Measurements from ENCODE around the gene CACNA2D4. TPM values are rescaled to one million over a fixed set of nuclear protein-coding genes. Genes with fewer than 3 reads are reported as not detected.

Gene CACNA2D4
- total and polyA plus RNA-seq, 2 of the 13 experiments (the other 11 are each of a cell fraction or from before 2014, with no cell fraction given): 14.2 to 136 TPM

DNA sequence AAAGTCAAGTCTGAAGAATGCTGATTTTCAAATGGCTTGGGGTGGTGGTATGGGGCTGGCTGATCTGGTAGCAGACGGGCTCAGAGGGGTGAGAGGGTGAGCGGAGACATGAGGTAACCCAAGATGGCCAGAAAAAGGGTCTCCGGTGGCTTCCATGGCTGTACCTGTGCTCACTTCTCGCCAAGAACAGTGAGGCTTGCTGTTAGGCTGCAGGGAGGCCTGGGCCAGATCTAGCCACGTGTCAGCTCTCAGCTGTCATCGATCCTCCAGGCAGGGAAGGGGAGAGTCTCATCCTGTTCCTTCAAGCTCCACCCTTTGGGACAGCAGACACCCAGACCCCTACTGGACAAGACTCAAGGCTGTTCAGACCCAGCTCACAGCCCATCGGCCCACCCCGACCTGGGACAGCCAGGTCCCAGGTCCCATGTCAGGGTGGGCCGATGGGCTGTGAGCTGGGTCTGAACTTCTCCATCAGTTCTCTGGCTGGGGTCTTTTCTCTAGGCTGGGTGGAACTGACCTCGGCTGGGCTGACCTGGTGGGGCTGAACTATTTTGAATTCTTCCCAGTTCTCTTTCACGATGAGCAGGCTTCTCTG, 89.0 kb downstream of the CACNA2D4 start:
- DNase-seq (ENCODE audit: low spot score): no peak
- 39% methylated on average over 8 of the region's 11 CpGs for WGBS (ENCODE audit: low lambda C conversion rate)
- Histone ChIP-seq H3K79me2 (ENCODE audit: insufficient read depth, low read length) (no peaks in the 10 kb centered on the region), H3K9ac (ENCODE audit: insufficient read depth, low read depth, low read length) (no peak overlapping the region), H3K27ac (ENCODE audit: extremely low read length, insufficient read depth, low read length) (no peak overlapping the region), H3K4me1 (ENCODE audit: insufficient read depth, low read length) (peaks cover 37% of the 10 kb centered on the region), H3K9me3 (ENCODE audit: low read length) (no peaks in the 10 kb centered on the region), H3K4me2 (ENCODE audit: low read depth, low read length) (no peak overlapping the region), H3K36me3 (replicated peaks in 1 of 2; ENCODE audit: control insufficient read depth in 1 of 2, insufficient read depth in 2 of 2, low read length in 2 of 2) (no peaks in the 10 kb centered on the region), H3K27me3 (ENCODE audit: control insufficient read depth in 1 of 2, insufficient read depth in 2 of 2, low read length in 2 of 2) (peaks cover 6 to 39% of the 10 kb centered on the region in 2 experiments; a peak in 4 of 5 replicates), H4K20me1 (ENCODE audit: insufficient read depth, low read length) (no peaks in the 10 kb centered on the region), H2AFZ (ENCODE audit: low read length) (no peak overlapping the region), H3K4me3 (replicated peaks in 1 of 3; ENCODE audit: insufficient read depth in 1 of 3, low read depth in 2 of 3, low read length in 3 of 3) (no peak overlapping the region)
- FAIRE-seq: no peak
- ChIA-PET CTCF (ENCODE audit: low intra/inter-chr PET ratio, low total read pairs) (no interaction called here), POLR2A (no interaction called here)
- intact Hi-C loops (cut with micrococcal nuclease; ENCODE audit: unreplicated experiment): no loop called here
- BruUV-seq (replicated peaks): no TSS peak
- ATAC-seq: no peak
- in situ Hi-C loops (cut with HindIII; ENCODE audit: extremely low pct_ligation_motif_present, low pct_unique_long_range_greater_than_20kb): no loop called here
- TF ChIP-seq ZSCAN12 (CRISPR knock-in tag; IDR thresholded peaks at IDR 0.05) (no peak), SMC3 (IDR thresholded peaks at IDR 0.05; ENCODE audit: low read length) (no peak), TP53 (CRISPR knock-in tag; conservative IDR thresholded peaks at IDR 0.05) (no peak), HCFC1 (IDR thresholded peaks at IDR 0.05; ENCODE audit: low read depth, low read length) (no peak), TBL1XR1 (IDR thresholded peaks at IDR 0.05; ENCODE audit: borderline replicate concordance, low read length, partially characterized antibody) (no peak), CTCF (CRISPR knock-in tag; IDR thresholded peaks at IDR 0.05) (no peak), ZNF232 (CRISPR knock-in tag; IDR thresholded peaks at IDR 0.05; ENCODE audit: borderline replicate concordance) (no peak), MAFK (conservative IDR thresholded peaks at IDR 0.05 in 1 of 2, IDR thresholded peaks at IDR 0.05 in 1 of 2; ENCODE audit: low read length in 2 of 2) (no peak), ZNF570 (CRISPR knock-in tag; IDR thresholded peaks at IDR 0.05; ENCODE audit: borderline replicate concordance) (no peak), ZNF772 (CRISPR knock-in tag; IDR thresholded peaks at IDR 0.05) (no peak), TEAD3 (CRISPR knock-in tag; optimal IDR thresholded peaks at IDR 0.05; ENCODE audit: borderline replicate concordance) (no peak)
- TF ChIP-seq, protein P1, sequence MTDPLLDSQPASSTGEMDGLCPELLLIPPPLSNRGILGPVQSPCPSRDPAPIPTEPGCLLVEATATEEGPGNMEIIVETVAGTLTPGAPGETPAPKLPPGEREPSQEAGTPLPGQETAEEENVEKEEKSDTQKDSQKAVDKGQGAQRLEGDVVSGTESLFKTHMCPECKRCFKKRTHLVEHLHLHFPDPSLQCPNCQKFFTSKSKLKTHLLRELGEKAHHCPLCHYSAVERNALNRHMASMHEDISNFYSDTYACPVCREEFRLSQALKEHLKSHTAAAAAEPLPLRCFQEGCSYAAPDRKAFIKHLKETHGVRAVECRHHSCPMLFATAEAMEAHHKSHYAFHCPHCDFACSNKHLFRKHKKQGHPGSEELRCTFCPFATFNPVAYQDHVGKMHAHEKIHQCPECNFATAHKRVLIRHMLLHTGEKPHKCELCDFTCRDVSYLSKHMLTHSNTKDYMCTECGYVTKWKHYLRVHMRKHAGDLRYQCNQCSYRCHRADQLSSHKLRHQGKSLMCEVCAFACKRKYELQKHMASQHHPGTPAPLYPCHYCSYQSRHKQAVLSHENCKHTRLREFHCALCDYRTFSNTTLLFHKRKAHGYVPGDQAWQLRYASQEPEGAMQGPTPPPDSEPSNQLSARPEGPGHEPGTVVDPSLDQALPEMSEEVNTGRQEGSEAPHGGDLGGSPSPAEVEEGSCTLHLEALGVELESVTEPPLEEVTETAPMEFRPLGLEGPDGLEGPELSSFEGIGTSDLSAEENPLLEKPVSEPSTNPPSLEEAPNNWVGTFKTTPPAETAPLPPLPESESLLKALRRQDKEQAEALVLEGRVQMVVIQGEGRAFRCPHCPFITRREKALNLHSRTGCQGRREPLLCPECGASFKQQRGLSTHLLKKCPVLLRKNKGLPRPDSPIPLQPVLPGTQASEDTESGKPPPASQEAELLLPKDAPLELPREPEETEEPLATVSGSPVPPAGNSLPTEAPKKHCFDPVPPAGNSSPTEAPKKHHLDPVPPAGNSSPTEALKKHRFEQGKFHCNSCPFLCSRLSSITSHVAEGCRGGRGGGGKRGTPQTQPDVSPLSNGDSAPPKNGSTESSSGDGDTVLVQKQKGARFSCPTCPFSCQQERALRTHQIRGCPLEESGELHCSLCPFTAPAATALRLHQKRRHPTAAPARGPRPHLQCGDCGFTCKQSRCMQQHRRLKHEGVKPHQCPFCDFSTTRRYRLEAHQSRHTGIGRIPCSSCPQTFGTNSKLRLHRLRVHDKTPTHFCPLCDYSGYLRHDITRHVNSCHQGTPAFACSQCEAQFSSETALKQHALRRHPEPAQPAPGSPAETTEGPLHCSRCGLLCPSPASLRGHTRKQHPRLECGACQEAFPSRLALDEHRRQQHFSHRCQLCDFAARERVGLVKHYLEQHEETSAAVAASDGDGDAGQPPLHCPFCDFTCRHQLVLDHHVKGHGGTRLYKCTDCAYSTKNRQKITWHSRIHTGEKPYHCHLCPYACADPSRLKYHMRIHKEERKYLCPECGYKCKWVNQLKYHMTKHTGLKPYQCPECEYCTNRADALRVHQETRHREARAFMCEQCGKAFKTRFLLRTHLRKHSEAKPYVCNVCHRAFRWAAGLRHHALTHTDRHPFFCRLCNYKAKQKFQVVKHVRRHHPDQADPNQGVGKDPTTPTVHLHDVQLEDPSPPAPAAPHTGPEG (CRISPR knock-in tag; IDR thresholded peaks at IDR 0.05): no peak
- TF ChIP-seq, protein P2, sequence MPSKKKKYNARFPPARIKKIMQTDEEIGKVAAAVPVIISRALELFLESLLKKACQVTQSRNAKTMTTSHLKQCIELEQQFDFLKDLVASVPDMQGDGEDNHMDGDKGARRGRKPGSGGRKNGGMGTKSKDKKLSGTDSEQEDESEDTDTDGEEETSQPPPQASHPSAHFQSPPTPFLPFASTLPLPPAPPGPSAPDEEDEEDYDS (CRISPR knock-in tag; IDR thresholded peaks at IDR 0.05): no peak
- TF ChIP-seq, protein P3, sequence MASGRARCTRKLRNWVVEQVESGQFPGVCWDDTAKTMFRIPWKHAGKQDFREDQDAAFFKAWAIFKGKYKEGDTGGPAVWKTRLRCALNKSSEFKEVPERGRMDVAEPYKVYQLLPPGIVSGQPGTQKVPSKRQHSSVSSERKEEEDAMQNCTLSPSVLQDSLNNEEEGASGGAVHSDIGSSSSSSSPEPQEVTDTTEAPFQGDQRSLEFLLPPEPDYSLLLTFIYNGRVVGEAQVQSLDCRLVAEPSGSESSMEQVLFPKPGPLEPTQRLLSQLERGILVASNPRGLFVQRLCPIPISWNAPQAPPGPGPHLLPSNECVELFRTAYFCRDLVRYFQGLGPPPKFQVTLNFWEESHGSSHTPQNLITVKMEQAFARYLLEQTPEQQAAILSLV (CRISPR knock-in tag; IDR thresholded peaks at IDR 0.05; ENCODE audit: borderline replicate concordance): no peak
- TF ChIP-seq, protein P4, sequence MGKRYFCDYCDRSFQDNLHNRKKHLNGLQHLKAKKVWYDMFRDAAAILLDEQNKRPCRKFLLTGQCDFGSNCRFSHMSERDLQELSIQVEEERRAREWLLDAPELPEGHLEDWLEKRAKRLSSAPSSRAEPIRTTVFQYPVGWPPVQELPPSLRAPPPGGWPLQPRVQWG (CRISPR knock-in tag; IDR thresholded peaks at IDR 0.05; ENCODE audit: borderline replicate concordance, low read depth): no peak
